ENCODE measurements around the gene WDR70. TPM values are rescaled to one million over a fixed set of nuclear protein-coding genes. Genes with fewer than 3 reads are reported as not detected.

Gene WDR70
- total RNA-seq, 1 experiment from 2014 or later = 25.0 TPM

- H2AFZ ChIP-seq (ENCODE audit: low read length) = no peak overlapping the region
- TF ChIP-seq EZH2 (IDR thresholded peaks at IDR 0.05; ENCODE audit: low read length, unreplicated experiment) (no peak), EZH2phosphoT487 (IDR thresholded peaks at IDR 0.05; ENCODE audit: borderline replicate concordance, low read length) (no peak)
- TF ChIP-seq, protein P1, sequence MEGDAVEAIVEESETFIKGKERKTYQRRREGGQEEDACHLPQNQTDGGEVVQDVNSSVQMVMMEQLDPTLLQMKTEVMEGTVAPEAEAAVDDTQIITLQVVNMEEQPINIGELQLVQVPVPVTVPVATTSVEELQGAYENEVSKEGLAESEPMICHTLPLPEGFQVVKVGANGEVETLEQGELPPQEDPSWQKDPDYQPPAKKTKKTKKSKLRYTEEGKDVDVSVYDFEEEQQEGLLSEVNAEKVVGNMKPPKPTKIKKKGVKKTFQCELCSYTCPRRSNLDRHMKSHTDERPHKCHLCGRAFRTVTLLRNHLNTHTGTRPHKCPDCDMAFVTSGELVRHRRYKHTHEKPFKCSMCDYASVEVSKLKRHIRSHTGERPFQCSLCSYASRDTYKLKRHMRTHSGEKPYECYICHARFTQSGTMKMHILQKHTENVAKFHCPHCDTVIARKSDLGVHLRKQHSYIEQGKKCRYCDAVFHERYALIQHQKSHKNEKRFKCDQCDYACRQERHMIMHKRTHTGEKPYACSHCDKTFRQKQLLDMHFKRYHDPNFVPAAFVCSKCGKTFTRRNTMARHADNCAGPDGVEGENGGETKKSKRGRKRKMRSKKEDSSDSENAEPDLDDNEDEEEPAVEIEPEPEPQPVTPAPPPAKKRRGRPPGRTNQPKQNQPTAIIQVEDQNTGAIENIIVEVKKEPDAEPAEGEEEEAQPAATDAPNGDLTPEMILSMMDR (conservative IDR thresholded peaks at IDR 0.05; ENCODE audit: low read depth, low read length) = no peak
- no peaks in the 10 kb centered on the region for H3K36me3 ChIP-seq (ENCODE audit: low read depth, low read length)
- no peak overlapping the region for H3K4me3 ChIP-seq (ENCODE audit: low read length)
- H3K9me2 ChIP-seq (replicated peaks; ENCODE audit: low read length) = no peaks in the 10 kb centered on the region
- intact Hi-C loops (cut with micrococcal nuclease) = no loop called here
- no peaks in the 10 kb centered on the region for H4K20me1 ChIP-seq (ENCODE audit: low read length)
- peak overlapping the region; percentile 37 for H3K27ac ChIP-seq (ENCODE audit: low read length)
- no peaks in the 10 kb centered on the region for H3K27me3 ChIP-seq (ENCODE audit: low read length)
- H3K79me2 ChIP-seq (ENCODE audit: low read length) = no peaks in the 10 kb centered on the region
- no peaks in the 10 kb centered on the region for H3K9me3 ChIP-seq (ENCODE audit: low read length)
- DNase-seq (peak; percentile 13), ATAC-seq (no peak; the same call in 1 of the 2 replicates)
- H3K4me1 ChIP-seq (ENCODE audit: insufficient read depth, low read length) = peaks cover 8% of the 10 kb centered on the region
- no peaks in the 10 kb centered on the region for H3F3A ChIP-seq (ENCODE audit: low read length, unreplicated experiment)
- H3K4me2 ChIP-seq (ENCODE audit: low read length) = peak overlapping the region; percentile 10; the same call in 1 of the 2 replicates
- no TSS peak for BruUV-seq (replicated peaks)
- no peak overlapping the region for H3K9ac ChIP-seq (ENCODE audit: low read length)
- ChIA-PET CTCF (no interaction called here), POLR2A (ENCODE audit: unreplicated experiment) (no interaction called here)
Observed at GRCh38 chr5:37532976-37533740, 154.0 kb downstream of the WDR70 start.

GRCh38 chr5:37533851-37534250 is 154.7 kb downstream of the WDR70 start:
- no peaks in the 10 kb centered on the region for H3K36me3 ChIP-seq (ENCODE audit: low read depth, low read length)
- POLR2A ChIA-PET (ENCODE audit: unreplicated experiment) = no interaction called here
- H3K27me3 ChIP-seq (ENCODE audit: low read length) = no peaks in the 10 kb centered on the region
- DNase-seq (peak; percentile 81), ATAC-seq (peak; percentile 86)
- TF ChIP-seq EZH2phosphoT487 (IDR thresholded peaks at IDR 0.05; ENCODE audit: borderline replicate concordance, low read length) (no peak), EZH2 (IDR thresholded peaks at IDR 0.05; ENCODE audit: low read length, unreplicated experiment) (no peak)
- TF ChIP-seq, protein P1 (conservative IDR thresholded peaks at IDR 0.05; ENCODE audit: low read depth, low read length) = no peak
- no TSS peak for BruUV-seq (replicated peaks)
- CTCF ChIA-PET = no interaction called here
- no peaks in the 10 kb centered on the region for H3K9me3 ChIP-seq (ENCODE audit: low read length)
- H3K79me2 ChIP-seq (ENCODE audit: low read length) = no peaks in the 10 kb centered on the region
- no peak overlapping the region for H2AFZ ChIP-seq (ENCODE audit: low read length)
- no peaks in the 10 kb centered on the region for H3F3A ChIP-seq (ENCODE audit: low read length, unreplicated experiment)
- peaks cover 8% of the 10 kb centered on the region for H3K4me1 ChIP-seq (ENCODE audit: insufficient read depth, low read length)
- H3K9ac ChIP-seq (ENCODE audit: low read length) = no peak overlapping the region
- no peaks in the 10 kb centered on the region for H3K9me2 ChIP-seq (replicated peaks; ENCODE audit: low read length)
- no peaks in the 10 kb centered on the region for H4K20me1 ChIP-seq (ENCODE audit: low read length)
- intact Hi-C loops (cut with micrococcal nuclease) = no loop called here
- H3K27ac ChIP-seq (ENCODE audit: low read length) = peak overlapping the region; percentile 37
- no peak overlapping the region for H3K4me3 ChIP-seq (ENCODE audit: low read length)
- H3K4me2 ChIP-seq (ENCODE audit: low read length) = peak overlapping the region; percentile 10; the same call in 1 of the 2 replicates

GRCh38 chr5:37539459-37539858 is 160.3 kb downstream of the WDR70 start:
- Histone ChIP-seq H3K4me1 (ENCODE audit: insufficient read depth, low read length) (no peaks in the 10 kb centered on the region), H3K4me2 (ENCODE audit: low read length) (no peak overlapping the region), H3K27ac (ENCODE audit: low read length) (no peak overlapping the region), H3K79me2 (ENCODE audit: low read length) (no peaks in the 10 kb centered on the region), H3K4me3 (ENCODE audit: low read length) (no peak overlapping the region), H2AFZ (ENCODE audit: low read length) (no peak overlapping the region), H3F3A (ENCODE audit: low read length, unreplicated experiment) (no peaks in the 10 kb centered on the region), H4K20me1 (ENCODE audit: low read length) (no peaks in the 10 kb centered on the region), H3K9ac (ENCODE audit: low read length) (no peak overlapping the region), H3K36me3 (ENCODE audit: low read depth, low read length) (no peaks in the 10 kb centered on the region), H3K9me2 (replicated peaks; ENCODE audit: low read length) (no peaks in the 10 kb centered on the region), H3K27me3 (ENCODE audit: low read length) (no peaks in the 10 kb centered on the region), H3K9me3 (ENCODE audit: low read length) (no peaks in the 10 kb centered on the region)
- TF ChIP-seq EZH2phosphoT487 (IDR thresholded peaks at IDR 0.05; ENCODE audit: borderline replicate concordance, low read length) (no peak), EZH2 (IDR thresholded peaks at IDR 0.05; ENCODE audit: low read length, unreplicated experiment) (no peak)
- TF ChIP-seq, protein P1 (conservative IDR thresholded peaks at IDR 0.05; ENCODE audit: low read depth, low read length) = no peak
- intact Hi-C loops (cut with micrococcal nuclease) = no loop called here
- DNase-seq (no peak), ATAC-seq (no peak)
- POLR2A ChIA-PET (ENCODE audit: unreplicated experiment) = no interaction called here
- BruUV-seq (replicated peaks) = no TSS peak
- CTCF ChIA-PET = no interaction called here
